Non-pigmented ciliary epithelial cell (primary cell): ENCODE measurements around the gene STX10.

ENCODE experiments used
- DNase-seq: peaks from one replicate; pipeline ENCODE4 v3.0.0-alpha.2; 2010; ENCODE audit warnings: low read depth

The STX10 gene

GRCh38 chr19:13100031-13100588, 50.1 kb downstream of the STX10 start:
- DNase-seq: no peak

GRCh38 chr19:13099073-13099999, 50.8 kb downstream of the STX10 start:
- DNase-seq: no peak

GRCh38 chr19:13098277-13099072, 51.7 kb downstream of the STX10 start:
- DNase-seq: no peak

GRCh38 chr19:13097463-13098258, 52.5 kb downstream of the STX10 start:
- DNase-seq: no peak

- DNase-seq: no peak
These were observed 53.1 kb downstream of the STX10 start for GRCh38 chr19:13097033-13097462.

- DNase-seq: no peak
These were observed 53.9 kb downstream of the STX10 start for GRCh38 chr19:13095934-13096927.

GRCh38 chr19:13095393-13095784, 54.8 kb downstream of the STX10 start:
- DNase-seq: no peak

- DNase-seq: no peak
These were observed 55.3 kb downstream of the STX10 start for GRCh38 chr19:13094771-13095392.

- no peak for DNase-seq
These were observed 56.1 kb downstream of the STX10 start for GRCh38 chr19:13094106-13094504.
